Smooth muscle cell (in vitro differentiated cells): ENCODE results near the gene SETD1B. TPM values are rescaled to one million over a fixed set of nuclear protein-coding genes. Genes with fewer than 3 reads are reported as not detected.

Experiments used
- DNase-seq: peaks from one replicate; lab custom pipeline; 2025; ENCODE audit not compliant: unreplicated experiment; lab: John Stamatoyannopoulos, UW
- H2AFZ ChIP-seq: fragments of 200-600 bp; sonication (generic); 2 replicates; pipeline ENCODE4 v1.6.0; 2016; ENCODE audit warnings: antibody characterized with exemption, low read depth, mild to moderate bottlenecking
- H3F3A ChIP-seq: fragments of 200-600 bp; sonication (generic); 2 replicates; pipeline ENCODE4 v1.6.0; 2017; ENCODE audit warnings: antibody characterized with exemption, low read depth
- H3K27ac ChIP-seq: fragments of 200-600 bp; sonication (generic); 2 replicates; pipeline ENCODE4 v1.5.1; 2016; ENCODE audit warnings: low read depth, mild to moderate bottlenecking
- H3K27me3 ChIP-seq: fragments of 200-600 bp; sonication (generic); 2 replicates; pipeline ENCODE4 v1.6.1; 2016; ENCODE audit warnings: low read depth, mild to moderate bottlenecking
- H3K36me3 ChIP-seq: fragments of 200-600 bp; sonication (generic); 2 replicates; pipeline ENCODE4 v1.5.1; 2016; ENCODE audit warnings: low read depth
- H3K4me1 ChIP-seq: fragments of 200-600 bp; sonication (generic); 2 replicates; pipeline ENCODE4 v1.5.1; 2016; ENCODE audit warnings: low read depth
- H3K4me2 ChIP-seq: fragments of 200-600 bp; sonication (generic); 2 replicates; pipeline ENCODE4 v1.6.0; 2016; ENCODE audit warnings: mild to moderate bottlenecking
- H3K4me3 ChIP-seq: fragments of 200-600 bp; sonication (generic); 2 replicates; pipeline ENCODE4 v1.5.1; 2016; ENCODE audit warnings: mild to moderate bottlenecking
- H3K79me2 ChIP-seq: fragments of 200-600 bp; sonication (generic); 2 replicates; pipeline ENCODE4 v1.6.0; 2016; ENCODE audit warnings: low read depth, mild to moderate bottlenecking
- H3K9ac ChIP-seq: fragments of 200-600 bp; sonication (generic); 2 replicates; pipeline ENCODE4 v1.6.0; 2016; ENCODE audit warnings: low read depth
- H3K9me3 ChIP-seq: fragments of 200-600 bp; sonication (generic); replicated peaks from 2 replicates; pipeline ENCODE4 v1.5.1; 2016; ENCODE audit warnings: low read depth
- H4K20me1 ChIP-seq: fragments of 200-600 bp; sonication (generic); 2 replicates; pipeline ENCODE4 v1.6.0; 2016; ENCODE audit warnings: low read depth
- CTCF ChIP-seq: fragments of 200-600 bp; sonication (generic); IDR thresholded peaks from 2 replicates; pipeline ENCODE4 v1.5.1; 2017; ENCODE audit warnings: borderline replicate concordance, mild to moderate bottlenecking, antibody characterized with exemption; ENCODE audit not compliant: insufficient read depth, poor library complexity, severe bottlenecking
- WGBS: methylation state at CpG from one replicate; pipeline ENCODE4 v1.1.7; 2016; ENCODE audit warnings: low lambda C conversion rate; 5-methylcytosine and 5-hydroxymethylcytosine counted together
- polyA plus RNA-seq: library from polyadenylated mRNA; unstranded; fragments of >200 nt; fragmentation: Nextera tagmentation; extraction: Ambion mirVana; gene quantifications from 2 replicates; pipeline ENCODE4 v1.2.1, GENCODE V29; 2016
- total RNA-seq: library from RNA; depleted of rRNA; stranded (reverse); fragments of >200 nt; gene quantifications from 2 replicates; pipeline ENCODE4 v1.2.3, GENCODE V29; 2014

The SETD1B gene
- total and polyA plus RNA-seq, 2 experiments from 2014 or later, result 1.9 to 4.2 TPM

- no peaks in the 10 kb centered on the region for H3K36me3 ChIP-seq
- peaks cover 5% of the 10 kb centered on the region for H3F3A ChIP-seq
- no peak for DNase-seq
- peaks cover 7% of the 10 kb centered on the region for H3K4me1 ChIP-seq
- H3K27me3 ChIP-seq, result no peaks in the 10 kb centered on the region
- 81% methylated on average over 6 of the region's 6 CpGs for WGBS
- no peak overlapping the region for H3K4me2 ChIP-seq
- peaks cover 4% of the 10 kb centered on the region for H3K79me2 ChIP-seq
- TF ChIP-seq CTCF, result no peak
- no peak overlapping the region for H3K9ac ChIP-seq
- H2AFZ ChIP-seq, result no peak overlapping the region
- H3K4me3 ChIP-seq, result no peak overlapping the region
- H3K27ac ChIP-seq, result peak overlapping the region; percentile 23
- no peaks in the 10 kb centered on the region for H3K9me3 ChIP-seq
- peaks cover 66% of the 10 kb centered on the region for H4K20me1 ChIP-seq
Measured at GRCh38 chr12:121786440-121786825, 17.4 kb upstream of the SETD1B start.

GRCh38 chr12:121787063-121788025 is 16.5 kb upstream of the SETD1B start:
- Histone ChIP-seq H3K27me3 (no peaks in the 10 kb centered on the region), H3K4me3 (no peak overlapping the region), H3K9ac (no peak overlapping the region), H3K79me2 (peaks cover 4% of the 10 kb centered on the region), H2AFZ (no peak overlapping the region), H3K9me3 (no peaks in the 10 kb centered on the region), H3F3A (peaks cover 8% of the 10 kb centered on the region), H3K27ac (peak overlapping the region; percentile 23), H3K4me1 (peaks cover under 1% of the 10 kb centered on the region), H4K20me1 (peaks cover 63% of the 10 kb centered on the region), H3K4me2 (no peak overlapping the region), H3K36me3 (no peaks in the 10 kb centered on the region)
- 95% methylated on average over 17 of the region's 17 CpGs for WGBS
- DNase-seq, result no peak
- TF ChIP-seq CTCF, result no peak

- no peaks in the 10 kb centered on the region for H3K36me3 ChIP-seq
- no peak overlapping the region for H3K4me3 ChIP-seq
- WGBS, result 98% methylated on average over 7 of the region's 7 CpGs
- DNase-seq, result no peak
- peaks cover 6% of the 10 kb centered on the region for H3F3A ChIP-seq
- no peak for TF ChIP-seq CTCF
- H3K9me3 ChIP-seq, result no peaks in the 10 kb centered on the region
- peaks cover 4% of the 10 kb centered on the region for H3K79me2 ChIP-seq
- peaks cover 60% of the 10 kb centered on the region for H4K20me1 ChIP-seq
- H3K4me2 ChIP-seq, result no peak overlapping the region
- H3K4me1 ChIP-seq, result no peaks in the 10 kb centered on the region
- no peak overlapping the region for H3K9ac ChIP-seq
- H2AFZ ChIP-seq, result no peak overlapping the region
- H3K27me3 ChIP-seq, result no peaks in the 10 kb centered on the region
- H3K27ac ChIP-seq, result no peak overlapping the region
Measured at GRCh38 chr12:121788176-121788818, 15.5 kb upstream of the SETD1B start.
